ENCODE results near the gene MILR1. TPM values are rescaled to one million over a fixed set of nuclear protein-coding genes. Genes with fewer than 3 reads are reported as not detected.
A peak's percentile ranks its signal among the peaks of the same experiment; 100 is the strongest.

The MILR1 gene
- polyA plus RNA-seq, 4 donors, result 1.8 to 5.4 (median 2.8) TPM

DNA sequence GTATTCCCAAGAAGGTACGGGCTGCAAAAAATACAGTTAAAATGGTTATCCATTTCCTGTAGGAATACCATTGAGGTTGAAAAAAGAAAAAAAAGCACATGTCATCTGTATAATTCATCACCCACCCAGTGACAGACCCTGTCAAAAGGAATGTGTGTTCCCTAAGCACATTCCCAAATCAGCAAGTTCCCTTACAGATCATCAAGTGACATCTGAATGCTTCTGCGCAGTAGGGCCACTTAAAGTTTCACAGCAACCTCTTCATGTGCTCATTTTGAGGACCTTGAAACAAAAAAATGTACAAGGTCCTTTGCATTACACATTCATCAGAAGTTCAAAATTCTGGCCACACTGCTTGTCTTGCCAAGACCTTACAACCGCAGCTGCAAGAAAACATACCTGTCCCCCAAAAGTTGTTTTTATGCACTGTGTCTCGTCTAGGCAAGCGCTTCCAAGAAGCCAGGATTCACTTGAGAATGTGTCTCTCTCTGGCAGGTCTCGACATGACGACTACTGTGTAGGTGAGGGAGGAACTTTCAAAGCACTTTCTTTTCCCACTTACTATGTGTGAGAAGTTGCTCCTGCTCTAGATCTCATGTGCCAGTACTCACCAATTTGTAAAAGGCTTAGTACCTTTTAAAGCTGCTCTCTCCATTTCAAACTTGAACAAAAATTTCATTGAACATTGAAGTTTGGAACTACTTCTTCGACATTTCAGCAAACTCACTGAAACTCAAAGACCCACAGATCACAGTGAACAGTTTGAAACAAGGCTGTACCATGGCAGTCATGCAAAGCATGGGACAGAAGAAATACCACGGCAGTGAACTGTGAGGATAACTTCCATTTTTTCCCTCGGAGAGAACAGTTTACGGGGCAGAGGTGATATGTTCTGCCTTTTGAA is 52.2 kb downstream of the MILR1 start:
- DNase-seq (ENCODE audit: low read depth in 4 of 4, low spot score in 3 of 4), result no peak

DNA sequence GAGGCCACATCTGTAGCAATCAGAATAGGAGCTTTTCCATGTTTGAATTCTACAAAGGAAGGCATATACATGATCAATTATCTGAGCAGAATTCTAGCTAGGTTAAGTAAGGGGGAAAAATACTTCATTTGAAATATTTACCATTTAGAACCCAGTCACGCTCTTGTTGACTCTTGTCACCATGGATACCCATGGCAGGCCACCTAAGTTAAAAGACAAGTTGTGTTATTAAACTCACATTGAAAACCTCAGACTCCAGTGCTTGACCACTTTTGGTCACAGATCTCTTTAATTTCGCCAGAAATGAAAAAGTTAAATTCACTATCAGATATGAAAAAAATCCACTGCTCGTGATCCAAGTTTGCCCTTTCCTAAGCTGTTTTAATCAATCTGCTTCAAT is 53.1 kb downstream of the MILR1 start:
- no peak for DNase-seq (ENCODE audit: low read depth in 4 of 4, low spot score in 3 of 4)

DNA sequence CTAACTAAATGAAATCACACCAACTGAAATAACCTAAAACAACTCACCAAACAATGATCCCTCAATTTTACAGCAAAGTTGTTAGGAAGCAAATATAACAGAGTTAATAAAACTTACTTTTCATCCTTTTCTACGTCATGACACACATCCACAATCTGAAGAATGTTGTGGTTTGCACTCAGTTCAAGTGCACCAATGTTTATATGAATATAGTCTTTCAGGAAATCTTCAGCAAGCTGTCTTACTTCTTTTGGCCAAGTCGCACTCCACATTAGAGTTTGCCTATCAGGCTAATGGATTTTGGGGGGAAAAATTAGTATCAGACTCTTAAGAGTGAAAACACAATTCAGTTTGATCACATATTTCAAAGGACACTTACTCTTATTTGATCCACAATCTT is 53.9 kb downstream of the MILR1 start:
- DNase-seq (ENCODE audit: low read depth in 4 of 4, low spot score in 3 of 4), result no peak

DNA sequence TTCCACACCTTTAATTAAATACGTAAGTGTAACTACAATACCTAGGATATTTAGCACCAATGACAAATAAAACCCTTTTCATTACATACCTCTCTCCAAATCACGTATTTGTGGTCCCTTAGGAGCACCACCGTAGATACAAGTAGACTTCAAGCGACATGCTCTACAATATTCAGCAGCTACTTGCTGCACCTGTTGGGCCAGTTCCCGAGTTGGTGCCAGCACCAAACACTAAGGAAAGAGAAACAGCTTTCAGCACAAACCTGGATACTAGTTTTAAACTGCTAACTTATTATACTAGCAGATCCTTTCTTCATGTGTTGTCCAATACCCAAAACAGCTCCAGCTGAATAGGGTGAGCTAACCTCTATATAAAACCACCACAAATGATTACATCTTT is 54.4 kb downstream of the MILR1 start:
- DNase-seq (ENCODE audit: low read depth in 4 of 4, low spot score in 3 of 4), result no peak

DNA sequence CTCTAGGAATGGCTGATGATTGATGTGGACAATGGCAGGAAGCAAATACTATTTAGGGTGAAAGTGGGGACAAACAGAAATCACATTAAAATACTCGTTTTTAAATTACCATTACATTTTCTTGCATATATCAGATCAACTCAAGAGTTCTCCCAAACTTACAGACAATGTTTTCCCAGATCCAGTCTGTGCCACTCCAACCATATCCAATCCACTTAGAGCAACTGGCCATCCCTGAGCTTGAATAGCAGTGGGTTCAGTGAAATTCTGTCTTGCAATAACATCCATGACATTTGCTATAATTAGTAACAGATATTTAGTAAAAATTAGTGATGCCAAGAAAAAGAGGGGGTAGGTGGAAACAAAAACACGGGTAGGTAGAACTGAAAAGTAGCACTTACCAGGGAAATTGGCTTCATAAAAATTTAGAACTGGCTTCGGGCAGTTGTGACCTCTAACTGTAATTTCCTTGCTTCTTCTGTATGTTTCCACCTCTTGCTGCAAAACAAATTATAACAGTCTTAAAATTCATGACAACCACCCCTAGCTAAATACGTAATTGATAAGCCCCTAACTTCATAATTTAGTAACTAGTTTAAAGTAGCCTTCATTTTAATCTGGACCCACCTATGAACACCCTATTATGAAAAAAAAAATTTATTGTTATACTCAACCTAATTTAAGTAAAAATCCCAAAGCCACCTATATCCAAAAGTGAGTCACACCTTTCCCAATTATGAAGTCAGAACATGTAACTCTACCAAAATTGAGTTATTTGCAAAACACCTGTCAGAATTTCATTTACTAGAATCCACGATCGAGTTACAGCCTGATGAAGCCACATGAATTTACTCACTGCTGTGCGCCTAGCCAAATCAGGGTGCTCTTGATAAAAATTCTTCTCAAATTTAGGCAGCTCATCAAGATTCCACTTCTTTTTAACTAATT is 55.2 kb downstream of the MILR1 start:
- no peak for DNase-seq (ENCODE audit: low read depth in 4 of 4, low spot score in 3 of 4)

DNA sequence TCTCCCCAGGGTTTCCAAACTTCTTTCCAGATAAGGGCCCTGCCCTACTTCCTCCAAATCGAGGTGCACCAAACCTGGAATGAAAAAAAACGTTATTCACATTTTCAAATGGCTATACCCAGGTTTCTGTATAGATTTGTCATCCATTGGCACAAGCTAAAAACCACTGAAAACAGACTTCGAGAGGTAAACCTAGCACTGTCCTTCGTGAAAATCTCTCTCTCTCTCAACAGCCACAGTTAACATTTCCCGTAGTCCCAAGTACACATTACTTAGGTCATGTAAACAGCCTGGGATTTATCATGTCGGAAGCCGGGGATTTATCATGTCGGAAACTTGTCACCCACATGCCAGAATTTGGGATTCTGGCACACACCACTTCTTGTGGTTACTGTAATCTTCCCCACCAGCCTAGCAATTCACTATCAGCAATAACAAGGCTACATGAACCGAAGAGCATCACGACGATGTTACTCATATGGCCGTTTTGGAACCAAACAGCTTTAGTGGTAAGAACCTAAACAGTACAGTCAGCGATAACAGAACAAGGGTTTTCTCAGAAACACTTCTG is 55.9 kb downstream of the MILR1 start:
- peak in 3 of 4 donors; percentile 22 to 44 (median 43) for DNase-seq (ENCODE audit: low read depth in 4 of 4, low spot score in 3 of 4)

DNA sequence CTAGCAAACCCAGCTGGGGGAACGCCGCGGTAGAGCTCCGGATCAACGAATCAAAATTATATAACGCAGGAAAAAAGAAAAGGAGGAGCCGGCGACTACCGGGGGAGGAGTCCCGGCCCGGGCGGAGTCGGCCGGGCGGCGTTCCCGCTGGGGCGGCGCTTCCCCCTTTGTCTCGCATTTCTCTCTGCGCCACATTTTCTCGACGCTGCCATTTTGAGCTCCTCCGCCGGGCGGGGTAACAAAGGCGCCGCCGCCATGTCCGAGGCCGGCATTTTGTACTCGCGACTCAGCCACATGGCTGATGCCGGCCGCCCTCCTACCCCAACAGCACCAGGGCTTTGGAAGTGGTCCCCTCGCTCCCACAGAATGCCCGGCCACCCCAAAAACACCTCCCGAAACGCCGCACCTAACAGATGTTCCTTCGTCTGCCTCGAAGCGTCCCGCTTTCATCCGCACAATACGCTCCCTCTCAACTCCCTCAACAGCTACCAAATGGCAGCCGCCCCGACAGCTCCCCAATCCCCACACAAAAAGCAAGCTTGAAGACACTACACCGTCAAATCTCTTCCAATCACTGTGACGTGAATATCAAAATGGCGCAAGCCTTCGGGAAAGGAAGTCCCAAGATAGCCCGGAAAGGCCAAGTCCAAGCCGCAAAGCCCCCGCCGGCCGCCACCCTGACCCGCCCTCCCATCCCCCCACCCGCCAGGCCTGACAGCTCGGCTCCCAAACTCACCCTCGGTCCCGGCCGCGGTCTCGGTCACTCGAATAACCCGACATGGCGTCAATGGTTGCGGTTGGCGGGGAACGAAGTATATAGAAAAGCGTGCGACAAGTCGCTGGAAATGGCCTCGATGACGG is 56.7 kb downstream of the MILR1 start:
- DNase-seq (ENCODE audit: low read depth in 4 of 4, low spot score in 3 of 4), result peak; percentile 80 to 92 (median 88)

DNA sequence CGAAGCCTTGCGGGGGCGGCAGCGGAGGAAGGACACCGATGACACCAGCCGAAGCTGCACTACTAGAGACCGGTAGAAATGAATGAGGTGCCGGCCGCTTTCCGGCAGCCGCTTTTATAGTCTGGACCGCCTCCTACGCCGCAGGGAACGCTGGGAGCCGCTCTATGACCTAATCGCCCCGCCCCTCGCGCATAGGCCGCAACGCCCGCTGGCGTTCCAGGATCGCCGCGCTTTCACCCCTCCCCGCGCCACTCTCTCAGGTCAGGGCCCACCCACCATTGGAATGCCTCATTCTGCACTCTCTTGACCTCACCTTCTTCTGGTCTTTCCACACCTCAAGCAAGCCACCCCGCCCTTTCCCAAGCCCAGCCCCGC is 57.3 kb downstream of the MILR1 start, which contains the start of gene DDX5:
TSS of gene DDX5 (minus strand) at position 89 of the 375 bp plus-strand sequence. CDS start 170 bp downstream, outside the sequence.
- DNase-seq (ENCODE audit: low read depth in 4 of 4, low spot score in 3 of 4), result peak; percentile 91 to 97 (median 93)

DNA sequence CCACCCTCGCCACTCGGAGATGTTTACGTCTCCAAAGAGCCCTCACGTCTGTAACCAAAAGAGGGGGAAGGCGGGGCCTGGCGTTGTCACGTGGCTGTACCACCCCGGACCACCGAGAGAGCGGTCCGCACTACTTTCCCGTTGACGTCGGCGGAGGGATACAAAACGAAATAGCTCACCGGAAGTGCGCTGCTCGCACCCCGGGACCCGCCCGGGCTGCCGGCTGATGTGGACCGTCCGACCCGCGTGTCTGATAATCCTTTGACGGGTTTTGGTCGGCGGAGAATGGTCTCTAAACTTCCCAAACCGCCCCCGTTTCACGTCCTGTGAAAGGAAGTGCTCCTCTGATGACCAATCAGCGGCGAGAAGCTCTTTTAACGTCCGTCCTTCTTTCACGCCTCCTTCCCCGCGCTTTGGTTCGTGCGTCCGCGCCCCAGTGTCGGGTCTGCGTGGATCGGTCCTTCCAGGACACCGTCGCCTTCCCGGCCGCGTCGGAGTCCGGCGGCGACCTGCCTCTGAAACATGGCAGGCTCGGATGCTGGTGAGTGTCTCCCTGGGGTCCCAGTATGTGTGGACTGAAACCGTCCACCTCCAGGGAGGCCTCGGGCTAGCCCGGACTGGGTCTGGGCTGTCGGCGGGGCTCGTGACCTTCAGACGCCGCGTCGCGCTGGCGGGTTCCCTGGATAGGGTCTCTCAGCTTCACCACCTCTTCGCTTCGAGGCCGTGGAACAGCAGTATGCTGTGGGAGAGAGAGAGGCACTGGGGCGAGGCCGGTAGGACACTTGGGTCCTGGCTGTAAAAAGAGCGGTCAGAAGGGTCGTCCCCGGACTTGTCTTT is 57.9 kb downstream of the MILR1 start, which contains the start of gene CEP95:
TSS of gene CEP95 (plus strand) at position 402 of the 837 bp plus-strand sequence. CDS start at position 523, 121 bp downstream.
- peak in 3 of 4 donors; percentile 95 to 96 (median 95) for DNase-seq (ENCODE audit: low read depth in 4 of 4, low spot score in 3 of 4)

DNA sequence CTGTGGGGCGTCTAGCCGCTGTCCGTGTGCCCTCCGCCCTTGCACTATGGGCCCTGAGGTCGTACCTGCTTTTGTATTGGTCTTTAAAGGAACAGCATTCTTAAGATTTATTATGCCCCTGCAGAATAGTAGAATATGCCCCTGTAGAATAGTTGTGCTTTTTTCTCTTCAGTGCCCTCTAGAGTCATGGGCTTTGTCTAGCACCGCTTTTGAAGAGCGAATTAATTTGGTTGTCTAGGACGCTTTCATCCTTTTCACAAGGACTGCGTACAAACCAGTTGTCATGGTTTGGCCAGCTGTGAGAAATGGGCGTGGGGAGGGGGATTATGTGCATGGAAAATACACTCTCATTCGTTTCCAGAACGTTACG is 58.5 kb downstream of the MILR1 start:
- DNase-seq (ENCODE audit: low read depth in 4 of 4, low spot score in 3 of 4), result peak in 3 of 4 donors; percentile 47 to 67 (median 62)

DNA sequence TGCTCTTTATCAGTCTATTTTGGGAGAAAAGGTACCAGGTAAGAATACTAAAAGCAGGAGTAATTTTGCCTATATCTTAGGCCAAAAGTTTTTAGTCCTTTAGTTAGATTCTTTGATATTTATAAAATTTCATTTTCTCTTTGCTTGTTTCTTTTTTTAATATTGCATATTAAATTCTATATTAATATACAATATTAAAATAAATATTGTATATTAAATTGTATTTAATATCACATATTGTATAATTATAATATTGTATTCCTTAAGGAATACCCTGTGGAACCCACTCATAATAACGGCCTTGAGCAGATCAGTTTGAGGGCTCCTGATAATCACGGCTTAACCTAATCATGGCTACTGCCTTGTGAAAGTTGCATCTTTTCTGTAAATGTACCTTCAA is 59.8 kb downstream of the MILR1 start:
- no peak for DNase-seq (ENCODE audit: low read depth in 4 of 4, low spot score in 3 of 4)

DNA sequence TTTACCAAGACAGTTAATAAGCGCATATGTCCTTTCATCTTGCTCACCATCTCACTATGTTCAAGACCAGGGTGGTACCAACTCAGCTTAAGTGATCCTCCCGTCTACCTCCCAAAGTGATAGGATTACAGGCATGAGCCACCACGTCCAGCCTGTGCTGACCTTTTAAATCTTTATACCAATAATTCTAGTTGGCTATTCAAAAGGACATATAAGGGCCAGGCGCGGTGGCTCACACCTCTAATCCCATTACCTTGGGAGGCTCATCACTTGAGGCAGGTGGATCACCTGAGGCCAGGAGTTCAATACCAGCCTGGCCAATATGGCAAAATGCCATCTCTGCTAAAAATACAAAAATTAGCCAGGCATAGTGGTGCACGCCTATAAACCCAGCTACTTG is 60.3 kb downstream of the MILR1 start:
- DNase-seq (ENCODE audit: low read depth in 4 of 4, low spot score in 3 of 4), result no peak

DNA sequence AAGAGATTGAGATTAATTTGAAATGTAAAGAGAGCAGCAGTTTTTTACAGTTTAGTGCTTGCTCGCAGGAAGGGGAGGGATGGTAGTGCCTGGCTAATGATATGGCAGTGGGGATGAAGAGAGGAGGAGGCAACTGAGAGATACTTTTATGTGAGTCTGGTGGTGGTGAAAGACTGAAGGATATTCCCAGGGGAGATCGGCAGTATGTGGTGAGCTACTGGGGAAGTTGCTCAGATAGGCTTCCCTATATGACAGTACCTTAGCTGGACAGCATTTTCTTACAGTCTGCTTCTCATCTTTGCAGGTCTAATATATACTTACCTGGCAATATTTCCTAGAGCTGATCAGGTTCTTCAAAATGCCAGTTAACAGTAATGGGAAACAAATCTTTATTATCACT is 66.5 kb downstream of the MILR1 start:
- DNase-seq (ENCODE audit: low read depth in 4 of 4, low spot score in 3 of 4), result no peak

DNA sequence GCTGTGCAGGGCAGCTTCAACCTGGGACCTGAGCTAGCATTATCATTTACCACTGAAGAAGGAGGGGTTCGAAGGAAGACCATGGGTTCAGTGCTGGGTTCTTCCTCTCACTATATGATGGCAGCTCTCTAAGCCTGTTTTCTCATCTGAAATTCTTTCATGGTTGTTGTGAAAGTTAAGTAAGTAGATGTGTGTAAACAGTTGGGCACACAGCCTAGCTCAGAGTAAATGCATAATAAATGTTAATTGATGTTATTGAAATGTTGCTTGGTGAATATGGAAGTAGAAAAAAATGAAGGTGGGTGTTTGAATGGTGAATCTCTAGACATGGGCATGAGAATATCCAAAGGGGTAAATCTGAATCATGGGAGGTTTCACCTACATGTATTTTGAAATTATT is 66.9 kb downstream of the MILR1 start:
- no peak for DNase-seq (ENCODE audit: low read depth in 4 of 4, low spot score in 3 of 4)

Other genes with a start within 250 kb of the MILR1 start
- gene TEX2, start 185.9 kb upstream of the MILR1 start, polyA plus RNA-seq (ENCODE audit: insufficient read length in 4 of 4), result 10 to 100 TPM; 24.8 to 37.5 (median 27.8) TPM
- gene PECAM1, start 58.3 kb upstream of the MILR1 start, polyA plus RNA-seq (ENCODE audit: insufficient read length in 4 of 4), result 100 to 1,000 TPM in 3 of 4 donors, 10 to 100 TPM in 1; 94.6 to 134 (median 110) TPM
- 10 to 100 TPM; 26.8 to 48.8 (median 31.4) TPM for gene POLG2, start 47.9 kb downstream of the MILR1 start, polyA plus RNA-seq (ENCODE audit: insufficient read length in 4 of 4)
- 100 to 1,000 TPM; 770 to 979 (median 843) TPM for gene DDX5, start 57.2 kb downstream of the MILR1 start, polyA plus RNA-seq (ENCODE audit: insufficient read length in 4 of 4)
- 100 to 1,000 TPM in 2 of 4 donors, 10 to 100 TPM in 2; 89.7 to 171 (median 107) TPM for gene CEP95, start 57.9 kb downstream of the MILR1 start, polyA plus RNA-seq (ENCODE audit: insufficient read length in 4 of 4)
- gene SMURF2, start 213.2 kb downstream of the MILR1 start, polyA plus RNA-seq (ENCODE audit: insufficient read length in 4 of 4), result 10 to 100 TPM; 32.7 to 43.7 (median 39.6) TPM